Activated T-cell treated with anti-CD3 and anti-CD28 coated beads for 4 hours (primary cell): Measurements from ENCODE around the gene CMSS1.

Experiments used
- DNase-seq: peaks from one replicate; pipeline ENCODE4 v3.0.0-alpha.2; 2020

The CMSS1 gene

DNA sequence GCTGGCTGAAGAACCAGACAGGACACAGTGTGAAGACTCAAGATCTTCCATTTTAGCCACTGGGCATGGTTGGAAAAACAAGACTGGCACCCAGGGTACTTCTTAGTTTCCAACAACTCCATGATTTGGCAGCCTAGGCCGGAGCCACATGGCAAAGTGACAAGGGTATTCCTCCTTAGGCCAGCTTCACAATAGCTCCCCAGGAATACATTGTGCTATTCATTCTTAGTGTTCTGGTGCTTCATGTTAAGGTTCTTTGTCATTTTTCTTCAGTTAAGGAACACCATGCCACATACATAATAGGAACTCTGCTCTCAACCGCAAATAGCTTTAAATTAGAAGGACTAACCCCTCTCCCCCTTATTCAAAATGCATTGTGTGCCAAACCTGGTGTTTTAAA lies 304.7 kb downstream of the CMSS1 start:
- DNase-seq, result no peak

DNA sequence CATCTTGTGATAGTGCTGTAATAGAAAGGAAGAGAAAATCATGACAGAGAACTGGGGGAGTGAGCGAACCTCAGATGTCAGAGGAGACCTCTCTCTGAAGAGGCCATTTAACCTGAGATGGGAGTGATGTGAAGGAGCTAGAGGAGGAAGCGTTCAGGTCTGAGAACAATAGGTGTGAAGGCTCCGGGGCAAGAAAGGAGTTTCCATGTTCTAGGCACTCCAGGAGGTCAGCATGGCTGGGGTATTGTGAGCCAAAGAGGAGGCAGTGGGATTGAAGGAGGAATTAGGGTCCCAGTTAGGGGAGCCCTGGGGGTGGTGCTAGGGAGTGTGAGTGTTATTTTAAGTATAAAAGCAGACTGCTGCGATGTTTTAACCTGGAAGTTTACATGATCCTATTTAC lies 305.4 kb downstream of the CMSS1 start:
- no peak for DNase-seq

DNA sequence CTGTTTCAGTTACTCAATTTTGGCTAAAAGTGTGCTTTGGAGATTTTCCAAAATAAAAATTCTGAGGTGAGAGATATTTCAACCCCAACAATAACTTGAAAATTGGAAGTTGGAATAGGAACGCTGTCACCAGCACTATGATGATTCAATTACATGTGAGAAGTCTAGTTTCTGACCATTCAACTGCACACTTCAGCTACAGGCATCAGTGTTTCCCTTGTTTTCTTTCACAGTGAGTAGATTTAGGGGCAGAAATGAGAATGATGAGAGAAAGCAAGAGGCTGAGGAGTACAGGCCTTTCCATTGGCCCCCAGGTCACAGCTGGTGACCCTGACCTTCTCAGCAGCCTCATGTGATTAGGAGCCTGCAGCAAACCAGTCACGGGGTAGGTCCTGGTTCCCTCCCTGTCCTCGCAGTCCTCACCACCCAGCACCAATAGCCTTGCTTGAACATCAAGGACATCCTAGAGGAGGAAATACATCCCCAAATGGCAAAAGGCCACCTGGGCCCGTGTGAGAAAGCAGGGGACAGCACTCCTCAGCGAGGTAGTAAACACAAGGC lies 306.6 kb downstream of the CMSS1 start:
- DNase-seq, result no peak

DNA sequence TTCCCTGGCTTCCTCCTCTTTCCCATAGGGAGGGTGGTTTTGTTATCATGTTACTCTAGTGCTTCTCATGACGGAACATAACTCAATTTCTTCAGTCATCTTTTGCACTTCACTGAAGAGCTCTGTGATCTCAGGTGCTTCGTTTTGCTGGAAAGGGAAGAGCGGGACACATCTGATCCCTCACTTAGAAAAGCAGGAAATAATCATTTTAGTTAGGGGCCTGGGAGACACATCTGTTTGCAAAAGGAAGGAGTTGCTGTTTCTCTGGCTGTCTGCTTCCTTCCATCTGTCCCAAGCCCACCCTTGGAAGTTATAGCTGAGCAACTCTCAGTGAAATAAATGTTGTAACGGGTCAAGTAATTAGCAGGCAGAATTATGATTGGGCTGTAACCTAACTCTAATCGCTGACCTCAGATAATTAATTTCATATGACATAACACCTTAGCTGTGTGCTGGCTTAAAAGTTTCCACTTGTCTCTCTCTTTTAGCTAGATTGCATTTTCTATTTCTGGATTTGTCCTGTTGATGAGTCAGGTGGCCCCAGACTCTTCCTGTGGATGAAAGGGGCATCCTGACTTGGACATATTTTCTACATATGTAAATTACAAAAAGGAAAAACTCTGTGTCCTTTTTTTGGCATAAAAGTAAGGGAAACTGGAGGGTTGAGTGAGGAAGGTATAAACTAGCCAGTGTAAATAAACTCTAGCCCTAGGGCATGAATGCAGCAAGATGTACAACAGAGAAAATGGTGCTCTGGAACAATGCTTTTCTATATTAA lies 307.7 kb downstream of the CMSS1 start:
- no peak for DNase-seq

GRCh38 chr3:100127792-100128191 lies 310.1 kb downstream of the CMSS1 start:
- no peak for DNase-seq

DNA sequence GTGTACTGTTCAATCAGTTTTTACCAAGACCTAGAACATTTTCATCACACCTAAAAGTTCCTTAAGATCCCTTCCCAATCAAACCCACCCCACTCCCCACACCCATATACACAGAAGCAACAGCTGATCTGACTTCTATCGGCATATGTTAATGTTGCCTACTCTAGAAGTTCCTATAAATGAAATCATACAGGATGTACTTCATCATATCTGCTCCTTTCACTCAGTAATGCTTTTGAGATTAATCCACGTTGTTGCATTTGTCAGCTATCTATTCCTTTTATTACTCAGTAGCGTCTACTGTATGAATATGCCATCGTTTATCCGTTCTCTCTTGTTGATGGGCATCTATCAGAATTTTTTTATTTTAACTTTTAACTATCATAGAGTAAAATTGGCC lies 310.9 kb downstream of the CMSS1 start:
- DNase-seq, result no peak

DNA sequence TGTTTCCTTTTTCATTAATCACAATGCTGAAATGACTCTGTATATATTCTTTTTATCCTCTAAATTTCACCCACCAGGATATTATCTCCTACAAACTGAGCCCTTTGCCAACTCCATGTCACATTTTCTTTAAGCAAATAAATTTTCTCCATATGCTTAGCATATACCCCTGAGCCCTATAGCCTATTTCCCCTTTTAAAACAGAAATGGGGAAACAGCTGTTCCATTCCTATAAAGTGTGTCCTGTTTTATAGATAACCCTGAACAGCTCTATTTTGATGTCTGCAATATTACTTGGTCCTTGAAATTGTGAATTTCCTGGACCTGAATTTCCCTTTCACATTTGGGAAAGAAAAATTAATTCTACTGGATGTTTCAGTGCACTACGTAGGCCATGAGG lies 312.3 kb downstream of the CMSS1 start:
- no peak for DNase-seq

DNA sequence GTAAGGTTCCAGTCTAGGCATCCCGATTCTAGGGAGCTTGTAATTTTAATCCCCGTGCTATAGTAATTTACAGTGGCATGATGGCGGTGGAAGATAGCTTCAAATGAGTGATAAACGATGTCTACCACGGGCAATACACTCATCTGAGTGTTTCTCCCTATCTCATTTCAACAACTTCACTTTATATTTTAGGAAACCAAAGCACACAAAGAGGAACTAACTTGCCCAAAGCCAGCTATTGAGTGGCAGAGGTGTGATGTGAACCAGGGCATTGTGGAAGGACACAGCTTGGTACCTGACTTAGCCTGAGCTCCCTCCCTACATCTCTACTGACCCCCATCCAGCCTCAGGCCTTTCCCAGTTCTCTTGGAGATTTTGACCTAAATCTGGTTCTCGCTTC lies 313.6 kb downstream of the CMSS1 start:
- DNase-seq, result no peak

DNA sequence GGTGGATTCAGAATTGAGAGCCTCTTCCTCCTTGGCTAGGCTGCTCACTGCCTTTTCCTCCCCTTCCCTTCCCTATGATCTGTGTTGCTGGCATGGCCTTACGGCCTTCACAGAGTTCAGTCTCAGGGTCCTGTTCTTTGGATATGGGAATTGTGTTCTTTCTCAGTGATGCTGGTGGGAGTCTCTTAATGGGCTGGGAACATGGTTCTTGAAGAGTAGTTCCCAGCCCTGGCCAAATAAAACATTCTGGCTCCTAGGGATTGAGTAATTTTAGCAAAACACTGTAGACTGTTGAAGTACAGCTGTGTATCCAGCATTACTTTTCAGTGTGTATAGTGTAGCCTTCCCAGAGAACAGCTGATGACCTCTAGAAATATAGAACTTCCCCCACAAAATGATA lies 319.3 kb downstream of the CMSS1 start:
- no peak for DNase-seq

- DNase-seq, result no peak
Observed at GRCh38 chr3:100140976-100141375, 323.3 kb downstream of the CMSS1 start.

- no peak for DNase-seq
Observed at GRCh38 chr3:100141586-100141985, 323.9 kb downstream of the CMSS1 start.

DNA sequence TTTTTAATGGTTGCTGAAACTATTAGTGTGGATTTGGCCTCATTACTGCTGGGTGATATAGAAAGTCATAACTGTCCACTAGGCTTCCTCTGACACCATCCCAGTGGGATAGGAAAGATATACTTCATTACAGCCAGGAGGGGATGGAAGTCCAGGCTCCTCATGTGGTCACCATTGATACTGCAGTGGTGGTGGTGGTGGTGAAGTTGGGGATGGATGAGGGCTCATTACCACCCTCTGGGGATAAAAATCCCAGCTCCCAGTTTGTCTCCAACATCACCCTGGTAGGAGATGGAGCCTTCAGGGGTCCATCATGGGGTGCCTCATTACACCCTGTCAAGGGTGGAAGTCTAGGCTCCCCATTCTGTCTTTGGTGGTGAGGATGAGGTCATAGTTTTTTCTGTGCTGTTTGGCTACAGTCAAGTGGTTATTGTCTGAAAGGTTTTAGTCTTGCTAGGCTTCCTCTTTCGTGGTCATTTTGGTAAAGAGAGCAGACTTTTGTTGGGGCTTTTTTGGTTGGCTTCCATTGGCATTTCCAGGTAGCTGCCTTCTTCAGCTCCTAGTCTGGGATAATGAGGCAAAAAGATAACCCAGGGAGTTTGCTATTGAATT lies 326.7 kb downstream of the CMSS1 start:
- no peak for DNase-seq

GRCh38 chr3:100149130-100149529 lies 331.5 kb downstream of the CMSS1 start:
- no peak for DNase-seq

DNA sequence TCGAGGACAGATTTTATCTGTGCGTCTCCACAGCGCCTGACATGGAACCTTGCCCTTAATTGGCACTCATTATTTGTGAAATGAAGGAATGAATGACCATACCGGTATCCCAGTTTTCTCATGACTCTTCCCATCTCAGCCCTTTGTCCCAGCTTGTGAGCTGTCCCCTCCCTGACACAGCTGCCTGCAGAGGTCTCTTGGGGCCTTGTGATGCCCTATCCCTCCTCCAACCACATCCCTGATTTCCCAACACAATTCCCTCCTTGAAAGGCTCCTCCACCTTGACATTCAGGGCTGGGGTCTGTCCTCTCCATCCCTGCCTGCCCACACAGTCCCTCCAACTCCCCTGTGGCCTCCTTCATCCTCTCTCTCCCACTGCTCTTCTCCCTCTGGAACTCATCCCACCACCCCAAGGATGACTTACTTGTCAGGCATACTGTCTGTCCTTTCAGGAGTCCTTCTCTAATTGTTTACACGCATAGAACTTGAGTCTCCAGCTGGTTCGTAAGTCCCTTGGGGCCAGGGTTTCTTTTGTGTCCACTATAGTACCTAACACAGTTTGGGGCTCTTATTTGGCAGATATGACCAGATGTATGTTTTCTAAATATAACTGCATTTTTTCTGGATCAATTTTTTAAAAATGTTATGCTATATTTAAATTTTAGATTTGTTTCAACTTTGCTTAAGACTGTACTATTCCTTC lies 332.2 kb downstream of the CMSS1 start:
- no peak for DNase-seq

DNA sequence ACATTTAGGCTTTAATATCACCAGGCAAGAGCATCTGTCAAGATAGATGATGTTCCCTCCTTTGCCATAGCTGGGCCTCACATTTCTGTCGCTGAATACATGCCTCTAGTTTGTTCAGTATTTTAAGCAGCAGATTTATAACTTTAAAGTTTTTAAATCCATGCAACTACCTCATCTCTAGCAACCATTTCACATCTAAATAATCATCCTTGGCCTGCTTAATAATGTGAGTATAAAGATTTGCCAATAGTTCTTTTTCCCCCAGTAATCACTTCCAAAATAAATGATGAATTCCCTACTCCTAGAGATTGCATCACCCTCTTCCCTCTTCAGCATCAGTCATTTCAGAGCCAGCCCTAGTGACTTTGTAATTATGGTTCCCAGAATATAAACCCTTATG lies 332.8 kb downstream of the CMSS1 start:
- no peak for DNase-seq

GRCh38 chr3:100151024-100151707 lies 333.5 kb downstream of the CMSS1 start:
- no peak for DNase-seq

DNA sequence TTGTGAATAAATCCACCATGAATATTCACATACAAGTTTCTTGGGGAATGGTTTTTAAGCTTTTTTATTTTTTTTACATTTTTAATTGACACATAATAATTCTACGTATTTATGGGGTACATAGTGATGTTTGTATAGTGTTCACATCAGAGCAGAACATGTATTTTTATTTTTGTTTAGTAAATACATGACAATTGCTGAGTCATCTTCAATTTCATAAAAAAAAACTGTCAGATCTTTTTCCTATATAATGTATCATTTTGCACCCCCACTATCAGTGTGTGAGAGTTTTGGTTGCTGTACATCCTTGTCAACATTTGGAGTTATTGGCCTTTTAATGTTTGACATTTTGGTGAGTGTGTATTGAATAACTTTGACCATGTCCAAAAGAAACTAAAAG lies 336.5 kb downstream of the CMSS1 start:
- DNase-seq, result no peak

DNA sequence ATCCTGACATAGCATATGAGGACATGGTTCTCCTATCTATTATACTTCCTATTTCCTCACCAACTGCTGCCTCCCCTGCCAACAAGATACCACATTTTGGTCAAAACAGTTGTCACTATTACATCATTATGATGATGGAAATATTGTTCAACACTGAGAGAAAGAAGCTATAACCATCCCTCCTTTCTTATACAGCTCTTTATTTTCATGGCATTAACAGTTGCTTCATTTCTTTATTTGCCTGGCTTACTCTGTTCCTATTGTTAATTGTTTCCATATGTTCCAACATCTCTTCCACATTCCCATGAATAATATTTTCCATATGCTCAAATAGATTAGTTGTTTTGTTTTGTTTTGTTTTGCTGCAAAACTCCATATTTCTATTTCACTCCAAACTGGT lies 337.5 kb downstream of the CMSS1 start:
- no peak for DNase-seq

DNA sequence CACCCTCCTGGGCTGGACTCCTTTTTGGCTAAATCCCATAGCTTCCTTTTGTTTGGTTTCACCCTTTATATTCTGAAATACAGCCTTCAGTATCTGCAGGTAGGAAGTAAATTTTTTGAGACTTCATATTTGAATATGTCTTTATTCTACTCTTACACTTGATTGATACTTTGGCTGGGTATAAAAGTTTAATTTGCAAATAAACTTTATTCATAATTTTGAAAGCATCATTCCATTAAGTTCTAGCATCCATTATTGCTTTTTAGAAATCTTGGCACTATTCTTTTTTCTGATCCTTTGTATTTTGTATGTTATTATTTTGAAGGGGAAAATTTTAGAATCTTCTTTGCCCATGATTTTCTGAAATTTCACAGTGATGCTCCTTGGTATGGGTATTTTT lies 337.9 kb downstream of the CMSS1 start:
- DNase-seq, result no peak

- DNase-seq, result no peak
Observed at GRCh38 chr3:100157685-100158084, 340.0 kb downstream of the CMSS1 start.

- DNase-seq, result no peak
Observed at GRCh38 chr3:100158918-100159330, 341.3 kb downstream of the CMSS1 start.

GRCh38 chr3:100159331-100160153 lies 341.9 kb downstream of the CMSS1 start:
- DNase-seq, result no peak
